ENCODE results near the gene KCNJ8. TPM values are rescaled to one million over a fixed set of nuclear protein-coding genes. Genes with fewer than 3 reads are reported as not detected.

KCNJ8 gene
- total RNA-seq, 4 donors from 2014 or later = 18.3 to 29.6 (median 20.9) TPM

DNA sequence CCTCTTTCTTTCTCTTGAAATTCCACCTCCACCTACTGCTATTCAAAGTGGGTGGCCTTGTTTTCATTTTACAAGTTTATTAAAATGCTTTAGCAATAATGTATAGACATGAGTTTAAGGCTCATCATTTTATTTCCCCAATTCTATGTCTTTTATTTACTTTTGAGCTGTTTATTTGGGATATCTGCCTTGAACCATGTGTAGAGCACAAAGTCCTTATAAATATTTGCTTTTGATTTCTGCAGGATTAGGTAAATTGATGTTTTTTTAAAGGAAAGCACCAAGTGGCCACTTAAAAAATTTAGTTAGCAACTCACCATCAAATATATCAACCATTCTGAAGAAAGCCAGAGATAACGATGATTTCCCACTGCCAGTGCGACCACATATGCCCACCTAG lies 39.8 kb upstream of the KCNJ8 start:
- TF ChIP-seq, protein P1, sequence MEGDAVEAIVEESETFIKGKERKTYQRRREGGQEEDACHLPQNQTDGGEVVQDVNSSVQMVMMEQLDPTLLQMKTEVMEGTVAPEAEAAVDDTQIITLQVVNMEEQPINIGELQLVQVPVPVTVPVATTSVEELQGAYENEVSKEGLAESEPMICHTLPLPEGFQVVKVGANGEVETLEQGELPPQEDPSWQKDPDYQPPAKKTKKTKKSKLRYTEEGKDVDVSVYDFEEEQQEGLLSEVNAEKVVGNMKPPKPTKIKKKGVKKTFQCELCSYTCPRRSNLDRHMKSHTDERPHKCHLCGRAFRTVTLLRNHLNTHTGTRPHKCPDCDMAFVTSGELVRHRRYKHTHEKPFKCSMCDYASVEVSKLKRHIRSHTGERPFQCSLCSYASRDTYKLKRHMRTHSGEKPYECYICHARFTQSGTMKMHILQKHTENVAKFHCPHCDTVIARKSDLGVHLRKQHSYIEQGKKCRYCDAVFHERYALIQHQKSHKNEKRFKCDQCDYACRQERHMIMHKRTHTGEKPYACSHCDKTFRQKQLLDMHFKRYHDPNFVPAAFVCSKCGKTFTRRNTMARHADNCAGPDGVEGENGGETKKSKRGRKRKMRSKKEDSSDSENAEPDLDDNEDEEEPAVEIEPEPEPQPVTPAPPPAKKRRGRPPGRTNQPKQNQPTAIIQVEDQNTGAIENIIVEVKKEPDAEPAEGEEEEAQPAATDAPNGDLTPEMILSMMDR (IDR thresholded peaks at IDR 0.05; ENCODE audit: low read depth) = no peak

DNA sequence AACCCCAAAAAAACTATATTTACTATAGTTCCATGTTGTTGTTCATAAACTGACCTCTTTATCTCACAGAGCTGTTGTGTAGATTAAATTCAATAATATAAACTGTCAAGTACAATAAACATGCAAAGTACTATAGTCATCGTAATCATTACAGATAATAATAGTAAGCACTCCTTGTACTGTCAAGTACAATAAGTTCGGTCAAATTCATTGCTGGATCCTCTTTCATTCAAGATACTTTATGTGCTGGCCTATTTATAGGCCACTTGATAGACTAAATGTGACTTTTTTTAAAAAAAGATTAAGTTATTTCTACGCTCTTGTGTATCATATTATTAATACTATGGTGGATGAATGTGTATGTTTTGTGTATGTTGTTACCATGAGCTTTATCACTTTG lies 39.2 kb upstream of the KCNJ8 start:
- TF ChIP-seq, protein P1 (IDR thresholded peaks at IDR 0.05; ENCODE audit: low read depth) = no peak

DNA sequence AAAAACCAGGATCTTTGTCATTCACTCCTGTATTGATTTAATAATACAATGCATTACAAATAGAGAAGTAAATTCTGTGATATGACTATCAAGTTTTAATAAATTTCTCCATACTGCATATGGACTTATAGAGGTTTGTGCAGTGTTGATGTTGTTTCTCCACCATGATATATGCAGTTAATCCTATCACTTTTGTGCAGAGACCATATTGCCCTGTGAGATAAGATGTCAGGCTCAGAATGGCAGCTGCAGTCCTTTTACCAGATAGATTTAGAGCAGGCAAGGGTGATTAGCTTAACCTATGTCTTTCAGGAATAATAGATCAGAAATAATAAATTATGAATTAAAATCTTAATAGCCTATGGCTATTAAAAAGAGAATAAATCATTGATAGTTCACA lies 38.6 kb upstream of the KCNJ8 start:
- TF ChIP-seq, protein P1 (IDR thresholded peaks at IDR 0.05; ENCODE audit: low read depth) = no peak

DNA sequence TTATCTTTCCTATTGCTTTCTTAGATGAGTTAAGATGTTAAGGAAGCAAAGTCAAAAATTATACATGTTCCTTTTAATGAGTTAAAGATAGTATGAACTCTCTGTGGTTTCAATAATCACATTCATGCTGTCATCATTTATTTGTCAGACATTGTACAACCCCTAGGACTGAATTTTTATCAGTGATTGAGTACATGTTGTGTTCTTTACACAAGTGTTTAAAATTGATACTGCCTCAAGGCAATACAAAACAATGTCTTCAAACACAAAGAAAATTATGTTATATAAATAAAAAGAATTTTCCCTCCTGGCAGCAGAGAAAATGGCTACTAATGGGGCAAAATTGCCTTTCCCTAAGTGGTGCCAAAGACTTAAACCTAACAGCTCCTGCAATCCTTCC lies 34.6 kb upstream of the KCNJ8 start:
- TF ChIP-seq, protein P1 (IDR thresholded peaks at IDR 0.05; ENCODE audit: low read depth) = no peak

DNA sequence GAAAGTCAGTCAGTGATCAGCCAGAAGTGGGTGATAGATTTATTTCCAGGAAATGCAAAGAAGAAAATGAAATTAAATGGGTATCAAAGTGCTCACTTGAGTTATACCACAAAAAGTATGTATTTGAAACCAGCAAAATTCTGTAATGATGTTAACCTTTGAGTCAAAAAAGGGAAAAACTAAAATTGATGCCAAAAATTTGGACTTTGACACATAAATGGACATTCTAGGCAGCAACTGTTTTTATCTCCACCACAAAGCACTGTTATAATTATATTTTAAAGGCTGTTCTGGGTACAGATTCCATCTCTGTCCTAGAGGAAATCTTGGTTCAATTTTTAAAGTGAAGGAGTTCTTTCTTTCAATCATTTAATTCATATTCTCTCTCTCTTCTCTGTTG lies 31.7 kb upstream of the KCNJ8 start:
- TF ChIP-seq, protein P1 (IDR thresholded peaks at IDR 0.05; ENCODE audit: low read depth) = no peak

DNA sequence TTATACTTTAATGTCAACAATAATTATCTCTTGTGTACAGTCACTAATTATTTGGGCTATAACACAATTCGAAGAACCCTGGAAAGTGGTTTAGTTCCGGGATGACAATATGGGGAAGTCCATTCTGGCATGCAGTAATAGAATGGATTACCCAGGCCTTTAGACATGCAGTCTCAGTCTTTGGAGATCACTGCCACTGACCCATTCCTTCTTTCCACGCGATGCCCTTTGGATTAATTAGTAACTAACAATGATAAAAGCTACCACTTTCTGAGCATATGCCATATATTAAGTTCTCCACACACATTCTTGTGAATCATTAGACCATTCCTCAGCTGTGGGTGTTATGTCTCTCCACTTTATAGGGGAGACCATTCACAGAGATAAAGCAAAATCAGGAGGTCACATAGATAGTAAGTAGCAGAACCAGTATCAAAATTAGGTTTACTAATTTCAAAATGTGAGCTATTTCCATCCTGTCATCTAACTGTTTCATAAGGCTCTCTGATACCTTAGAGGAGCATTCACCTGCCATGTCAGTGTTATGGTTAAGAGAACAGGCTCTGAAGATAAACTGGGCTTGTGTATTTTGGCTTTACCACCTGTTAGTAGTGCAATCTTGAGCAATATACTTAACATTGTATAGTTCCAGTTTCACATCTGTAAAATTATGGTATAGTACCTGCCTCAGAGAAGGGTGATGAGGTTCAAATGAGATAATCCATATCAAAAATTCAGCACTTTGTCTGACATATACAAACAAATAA lies 27.2 kb upstream of the KCNJ8 start:
- TF ChIP-seq, protein P1 (IDR thresholded peaks at IDR 0.05; ENCODE audit: low read depth) = no peak

DNA sequence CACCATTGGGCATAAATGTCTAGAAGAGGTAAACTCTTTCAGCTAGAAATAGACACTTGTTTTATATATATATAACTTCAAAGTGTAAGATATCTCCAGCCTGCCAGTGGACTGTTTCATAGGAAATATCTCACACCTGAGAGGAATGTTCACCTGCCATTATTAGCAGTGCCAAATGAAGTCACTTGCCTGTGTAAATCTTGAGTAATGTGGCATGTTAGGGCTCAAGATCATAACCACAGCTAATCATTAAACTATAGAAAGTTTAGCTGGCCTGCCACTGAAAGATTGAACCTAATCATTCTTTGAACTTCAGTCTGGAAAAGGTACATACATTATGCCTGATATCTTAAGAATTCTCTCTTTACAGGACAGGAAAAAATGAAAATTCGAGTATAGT lies 25.5 kb upstream of the KCNJ8 start:
- TF ChIP-seq, protein P1 (IDR thresholded peaks at IDR 0.05; ENCODE audit: low read depth) = no peak
